K562 (cell line): ENCODE data around the gene CCDC92. TPM values are rescaled to one million over a fixed set of nuclear protein-coding genes. Genes with fewer than 3 reads are reported as not detected.

Experiments
- ATAC-seq: fragments of 200-7000 bp; cut with Tn5 transposase; 3 replicates; pipeline ENCODE4 v1.9.1; 2020; ENCODE audit warnings: moderate library complexity
- BruUV-seq: library from RNA; stranded (reverse); fragments of 400-500 nt; replicated peaks from 2 replicates; lab custom pipeline; 2021; lab: Mats Ljungman, UMichigan
- CTCF ChIA-PET: fragments of 300-600 bp; formaldehyde crosslinking; extraction: SDS; loops from one replicate; lab custom pipeline; 2021; ENCODE audit warnings: low intra/inter-chr PET ratio; lab: Yijun Ruan, JAX
- POLR2A ChIA-PET: fragments of 300-600, 350-650 bp; sonication (Branson Sonifier 250); formaldehyde crosslinking; extraction: SDS; loops from one replicate; lab custom pipeline; 2021; ENCODE audit warnings: antibody characterized with exemption, inconsistent platforms; lab: Yijun Ruan, JAX
- DNase-seq, 4 experiments: peaks; one replicate each; pipeline versions ENCODE4 v3.0.0 to v3.0.0-alpha.2; 2011 to 2018; ENCODE audit warnings: low spot score in 3 of 4, mixed read lengths in 3 of 4; ENCODE audit errors: extremely low read depth in 1 of 4
- FAIRE-seq: peaks from 2 replicates; lab custom pipeline; 2011; peaks lifted over from hg19 to GRCh38; lab: Jason Lieb, UNC
- H2AFZ ChIP-seq: 2 replicates; pipeline ENCODE4 v1.6.0; 2011; ENCODE audit warnings: low read depth, low read length, control low read depth, inconsistent platforms
- H3K27ac ChIP-seq: fragments of 200-600 bp; 3 replicates; pipeline ENCODE4 v1.8.0; 2011; ENCODE audit warnings: low read depth, mild to moderate bottlenecking, control low read depth, inconsistent platforms, low read length, moderate library complexity, mixed read lengths; ENCODE audit errors: extremely low read depth
- H3K27me3 ChIP-seq, 2 experiments: fragments of 300-600 bp in 1 of 2; 2 replicates in 1 of 2; 3 replicates in 1 of 2; pipeline versions ENCODE4 v1.6.0 to v1.8.0; 2011; ENCODE audit warnings: inconsistent platforms in 2 of 2, low read length in 2 of 2, mild to moderate bottlenecking in 1 of 2, mixed read lengths in 1 of 2, moderate library complexity in 1 of 2; ENCODE audit not compliant: control insufficient read depth in 2 of 2, insufficient read depth in 2 of 2
- H3K36me3 ChIP-seq: fragments of 300-600 bp; 3 replicates; pipeline ENCODE4 v1.8.0; 2011; ENCODE audit warnings: mild to moderate bottlenecking, low read length, inconsistent platforms; ENCODE audit not compliant: control insufficient read depth, insufficient read depth
- H3K4me1 ChIP-seq, 2 experiments: fragments of 200-600 bp in 1 of 2; replicated peaks in 1 of 2; 2 replicates in 1 of 2; 3 replicates in 1 of 2; pipeline versions ENCODE4 v1.5.1 to v1.8.0; 2011; ENCODE audit warnings: inconsistent platforms in 2 of 2, low read length in 2 of 2, mild to moderate bottlenecking in 1 of 2, mixed read lengths in 1 of 2, moderate library complexity in 1 of 2; ENCODE audit not compliant: control insufficient read depth in 2 of 2, insufficient read depth in 2 of 2
- H3K4me2 ChIP-seq: 2 replicates; pipeline ENCODE4 v1.6.1; 2011; ENCODE audit warnings: low read length, control low read depth, inconsistent platforms, mixed read lengths; ENCODE audit not compliant: insufficient read depth
- H3K4me3 ChIP-seq: fragments of 200-600 bp; sonication (generic), shearing (Covaris generic); 2 replicates; pipeline ENCODE4 v1.5.1; 2016; ENCODE audit warnings: control low read depth, inconsistent platforms
- H3K79me2 ChIP-seq: fragments of 200-600 bp; 3 replicates; pipeline ENCODE4 v1.8.0; 2011; ENCODE audit warnings: low read length, inconsistent platforms; ENCODE audit not compliant: control insufficient read depth, insufficient read depth
- H3K9ac ChIP-seq, 2 experiments: 2 replicates each; pipeline versions ENCODE4 v1.6.0 to v1.6.1; 2011; ENCODE audit warnings: low read depth in 2 of 2, low read length in 2 of 2, control low read depth in 1 of 2, inconsistent platforms in 1 of 2, mild to moderate bottlenecking in 1 of 2, mixed read lengths in 1 of 2; ENCODE audit not compliant: insufficient read depth in 1 of 2
- H3K9me1 ChIP-seq: one replicate; pipeline ENCODE4 v1.6.0; 2011; ENCODE audit warnings: inconsistent platforms, mild to moderate bottlenecking, low read length, moderate library complexity; ENCODE audit not compliant: control insufficient read depth, insufficient read depth
- H3K9me3 ChIP-seq: replicated peaks from 2 replicates; pipeline ENCODE4 v1.5.1; 2011; ENCODE audit warnings: low read depth, low read length, inconsistent platforms; ENCODE audit not compliant: control insufficient read depth, insufficient read depth
- H4K20me1 ChIP-seq: replicated peaks from 2 replicates; pipeline ENCODE4 v1.6.1; 2011; ENCODE audit warnings: low read length, inconsistent platforms, mixed read lengths; ENCODE audit not compliant: control insufficient read depth, insufficient read depth
- ARID1B ChIP-seq: fragments of 450-650 bp; IDR thresholded peaks from 2 replicates; pipeline ENCODE4 v1.6.1; 2016; ENCODE audit warnings: antibody characterized with exemption, mild to moderate bottlenecking, inconsistent platforms
- CBFA2T3 ChIP-seq: fragments of 450-650 bp; IDR thresholded peaks from 2 replicates; pipeline ENCODE4 v1.6.1; 2017
- CEBPG ChIP-seq, 3 experiments: fragments of 200-800 bp in 1 of 3; sonication (Bioruptor generic) in 1 of 3; sonication (generic) in 1 of 3; formaldehyde crosslinking in 1 of 3; IDR thresholded peaks in 2 of 3; conservative IDR thresholded peaks in 1 of 3; 2 replicates each; pipeline versions ENCODE4 v1.6.1 to v1.8.0; 2016 to 2022; ENCODE audit warnings: missing compliant biosample characterization in 2 of 3, missing genetic modification characterization in 2 of 3, mild to moderate bottlenecking in 1 of 3, missing genetic modification reagents in 1 of 3
- RCOR1 ChIP-seq, 2 experiments: IDR thresholded peaks; 2 replicates each; pipeline ENCODE4 v1.6.1; 2012; ENCODE audit warnings: low read depth in 2 of 2, low read length in 2 of 2, borderline replicate concordance in 1 of 2, improper control_type of control experiment in 1 of 2
- ZNF133 ChIP-seq: fragments of 250-450 bp; sonication (Bioruptor Pico); IDR thresholded peaks from 2 replicates; pipeline ENCODE4 v1.4.0; 2020; ENCODE audit warnings: mild to moderate bottlenecking
- WGBS: fragments of 100-300 bp; shearing (Covaris generic); methylation state at CpG from one replicate; pipeline ENCODE4 v1.1.6; 2016; ENCODE audit warnings: low coverage, mixed read lengths; ENCODE audit not compliant: insufficient coverage; ENCODE audit errors: missing lambda C conversion rate; 5-methylcytosine and 5-hydroxymethylcytosine counted together
- in situ Hi-C: fragments of 300-500 bp; cut with MboI; formaldehyde crosslinking; loops from 4 replicates; pipeline ENCODE4 v1.15.0; 2018; ENCODE audit warnings: inconsistent platforms, mixed read lengths
- intact Hi-C: fragments of 100-400 bp; cut with micrococcal nuclease; formaldehyde crosslinking; loops from 2 replicates; pipeline ENCODE4 v1.14.2; 2022
- polyA plus RNA-seq, 8 experiments: library from polyadenylated mRNA; depleted of rRNA in 4 of 8; stranded (reverse) in 5 of 8; unstranded in 3 of 8; fragments of >200 nt; fragmentation: Nextera tagmentation in 2 of 8; fragmentation: Illumina TruSeq in 1 of 8; extraction: Ambion mirVana in 2 of 8; extraction: Trizol in 1 of 8; gene quantifications; 2 replicates each; pipeline versions ENCODE4 v1.2.1 to v1.2.3, GENCODE V29; 2011 to 2014; ENCODE audit warnings: inconsistent platforms in 1 of 8, missing spikeins in 1 of 8
- total RNA-seq, 7 experiments: library from RNA; depleted of rRNA in 6 of 7; stranded (reverse); fragments of >200 nt in 6 of 7; fragmentation: Illumina TruSeq in 2 of 7; extraction: Trizol in 2 of 7; gene quantifications; 2 replicates each; pipeline versions ENCODE4 v1.2.1 to v1.2.3, GENCODE V29; 2011 to 2021; ENCODE audit warnings: low replicate concordance in 1 of 7
- TF ChIP-seq, protein P1 (sequence below): fragments of 450-650 bp; IDR thresholded peaks from 2 replicates; pipeline ENCODE4 v1.6.1; 2016; ENCODE audit warnings: mild to moderate bottlenecking, moderate library complexity

Gene CCDC92
- total and polyA plus RNA-seq, 9 of the 15 experiments (the other 6 are each of a cell fraction or from before 2014, with no cell fraction given): 0.27 to 5.9 (median 2.1) TPM

DNA sequence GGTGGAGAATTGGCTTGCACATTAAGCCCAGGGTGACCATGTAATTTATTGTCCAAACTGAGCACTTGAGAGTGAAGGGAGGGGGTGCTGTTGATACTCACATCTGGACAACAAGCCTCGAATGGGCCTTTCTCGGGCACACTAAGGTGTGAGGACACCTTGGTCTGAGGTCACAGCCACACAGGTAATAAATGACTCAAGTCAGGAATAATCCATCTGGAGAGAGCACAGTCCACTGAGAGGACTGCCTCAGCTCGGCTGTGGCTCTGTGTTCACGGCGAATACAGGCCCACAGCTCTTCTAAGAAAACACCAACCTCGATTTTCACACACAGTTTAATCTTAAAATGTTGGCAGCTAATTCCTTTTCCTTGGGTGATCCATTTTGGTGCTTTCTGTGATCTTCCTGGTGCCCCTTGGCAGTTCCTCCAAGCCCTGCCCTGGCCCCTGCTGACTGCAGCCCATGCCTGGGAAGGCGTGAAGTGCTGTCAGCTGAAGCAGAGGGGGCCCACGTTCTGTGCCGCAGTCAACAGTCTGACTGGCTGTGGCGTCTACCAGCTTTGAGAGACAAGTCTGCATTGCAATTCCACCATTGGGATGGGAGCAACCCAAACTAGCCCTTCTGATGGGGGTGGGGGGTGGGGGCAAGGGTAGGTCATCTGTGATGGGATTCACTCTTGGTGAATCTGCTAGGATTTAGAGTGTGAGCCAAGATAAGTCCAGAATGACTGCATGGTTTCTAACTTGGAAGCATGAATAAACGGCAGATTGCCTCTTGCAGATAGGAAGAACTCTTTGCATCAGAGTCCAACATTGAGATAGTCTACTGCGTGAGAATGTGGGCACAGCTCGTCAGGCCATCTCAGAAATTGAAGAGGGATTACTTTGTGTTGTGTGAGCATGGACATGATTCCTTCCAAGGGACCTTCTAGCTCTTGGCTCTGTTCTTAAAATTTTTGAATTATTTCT lies 43.1 kb upstream of the CCDC92 start:
- H3K4me3 ChIP-seq: no peak overlapping the region
- 56% methylated on average over 13 of the region's 13 CpGs for WGBS
- H3K36me3 ChIP-seq: peaks cover 27% of the 10 kb centered on the region
- H3K9me3 ChIP-seq: no peaks in the 10 kb centered on the region
- H3K9ac ChIP-seq: no peak overlapping the region
- peaks cover 0 to 5% of the 10 kb centered on the region in 2 experiments; a peak in 2 of 5 replicates for H3K4me1 ChIP-seq
- intact Hi-C loops: no loop called here
- DNase-seq (no peak), FAIRE-seq (no peak), ATAC-seq (peak; percentile 57)
- H3K9me1 ChIP-seq: no peaks in the 10 kb centered on the region
- in situ Hi-C loops: no loop called here
- POLR2A ChIA-PET: interaction anchor here (0.5 to 1.4 kb wide), 7 partner anchors 9 to 394 kb away, joined by 3 to 5 read pairs (median 3); no protein-coding TSS in a partner anchor
- no peak overlapping the region for H3K4me2 ChIP-seq
- CTCF ChIA-PET: no interaction called here
- no peaks in the 10 kb centered on the region for H3K79me2 ChIP-seq
- no peaks in the 10 kb centered on the region for H3K27me3 ChIP-seq
- H4K20me1 ChIP-seq: no peaks in the 10 kb centered on the region
- no peak overlapping the region for H2AFZ ChIP-seq
- no TSS peak for BruUV-seq
- H3K27ac ChIP-seq: no peak overlapping the region
- TF ChIP-seq ZNF133 (no peak), CBFA2T3 (peak; percentile 35; the same call in 1 of the 2 replicates), CEBPG (CRISPR knock-in tag; IDR thresholded peaks at IDR 0.05) (peak; percentile 77), CEBPG (tag; conservative IDR thresholded peaks at IDR 0.05 in 1 of 2, IDR thresholded peaks at IDR 0.05 in 1 of 2) (0 out of 4 replicates have a peak, but pooled peaks of 1 of the 2 experiments have one; percentile 27), ARID1B (0 out of 2 replicates have a peak, but pooled peaks have one; percentile 21), RCOR1 (IDR thresholded peaks at IDR 0.05; ENCODE audit: borderline replicate concordance in 1 of 2, low read depth in 2 of 2, low read length in 2 of 2) (peak in 1 of 2 experiments; percentile 59; a peak in 1 of 4 replicates)
- TF ChIP-seq, protein P1, sequence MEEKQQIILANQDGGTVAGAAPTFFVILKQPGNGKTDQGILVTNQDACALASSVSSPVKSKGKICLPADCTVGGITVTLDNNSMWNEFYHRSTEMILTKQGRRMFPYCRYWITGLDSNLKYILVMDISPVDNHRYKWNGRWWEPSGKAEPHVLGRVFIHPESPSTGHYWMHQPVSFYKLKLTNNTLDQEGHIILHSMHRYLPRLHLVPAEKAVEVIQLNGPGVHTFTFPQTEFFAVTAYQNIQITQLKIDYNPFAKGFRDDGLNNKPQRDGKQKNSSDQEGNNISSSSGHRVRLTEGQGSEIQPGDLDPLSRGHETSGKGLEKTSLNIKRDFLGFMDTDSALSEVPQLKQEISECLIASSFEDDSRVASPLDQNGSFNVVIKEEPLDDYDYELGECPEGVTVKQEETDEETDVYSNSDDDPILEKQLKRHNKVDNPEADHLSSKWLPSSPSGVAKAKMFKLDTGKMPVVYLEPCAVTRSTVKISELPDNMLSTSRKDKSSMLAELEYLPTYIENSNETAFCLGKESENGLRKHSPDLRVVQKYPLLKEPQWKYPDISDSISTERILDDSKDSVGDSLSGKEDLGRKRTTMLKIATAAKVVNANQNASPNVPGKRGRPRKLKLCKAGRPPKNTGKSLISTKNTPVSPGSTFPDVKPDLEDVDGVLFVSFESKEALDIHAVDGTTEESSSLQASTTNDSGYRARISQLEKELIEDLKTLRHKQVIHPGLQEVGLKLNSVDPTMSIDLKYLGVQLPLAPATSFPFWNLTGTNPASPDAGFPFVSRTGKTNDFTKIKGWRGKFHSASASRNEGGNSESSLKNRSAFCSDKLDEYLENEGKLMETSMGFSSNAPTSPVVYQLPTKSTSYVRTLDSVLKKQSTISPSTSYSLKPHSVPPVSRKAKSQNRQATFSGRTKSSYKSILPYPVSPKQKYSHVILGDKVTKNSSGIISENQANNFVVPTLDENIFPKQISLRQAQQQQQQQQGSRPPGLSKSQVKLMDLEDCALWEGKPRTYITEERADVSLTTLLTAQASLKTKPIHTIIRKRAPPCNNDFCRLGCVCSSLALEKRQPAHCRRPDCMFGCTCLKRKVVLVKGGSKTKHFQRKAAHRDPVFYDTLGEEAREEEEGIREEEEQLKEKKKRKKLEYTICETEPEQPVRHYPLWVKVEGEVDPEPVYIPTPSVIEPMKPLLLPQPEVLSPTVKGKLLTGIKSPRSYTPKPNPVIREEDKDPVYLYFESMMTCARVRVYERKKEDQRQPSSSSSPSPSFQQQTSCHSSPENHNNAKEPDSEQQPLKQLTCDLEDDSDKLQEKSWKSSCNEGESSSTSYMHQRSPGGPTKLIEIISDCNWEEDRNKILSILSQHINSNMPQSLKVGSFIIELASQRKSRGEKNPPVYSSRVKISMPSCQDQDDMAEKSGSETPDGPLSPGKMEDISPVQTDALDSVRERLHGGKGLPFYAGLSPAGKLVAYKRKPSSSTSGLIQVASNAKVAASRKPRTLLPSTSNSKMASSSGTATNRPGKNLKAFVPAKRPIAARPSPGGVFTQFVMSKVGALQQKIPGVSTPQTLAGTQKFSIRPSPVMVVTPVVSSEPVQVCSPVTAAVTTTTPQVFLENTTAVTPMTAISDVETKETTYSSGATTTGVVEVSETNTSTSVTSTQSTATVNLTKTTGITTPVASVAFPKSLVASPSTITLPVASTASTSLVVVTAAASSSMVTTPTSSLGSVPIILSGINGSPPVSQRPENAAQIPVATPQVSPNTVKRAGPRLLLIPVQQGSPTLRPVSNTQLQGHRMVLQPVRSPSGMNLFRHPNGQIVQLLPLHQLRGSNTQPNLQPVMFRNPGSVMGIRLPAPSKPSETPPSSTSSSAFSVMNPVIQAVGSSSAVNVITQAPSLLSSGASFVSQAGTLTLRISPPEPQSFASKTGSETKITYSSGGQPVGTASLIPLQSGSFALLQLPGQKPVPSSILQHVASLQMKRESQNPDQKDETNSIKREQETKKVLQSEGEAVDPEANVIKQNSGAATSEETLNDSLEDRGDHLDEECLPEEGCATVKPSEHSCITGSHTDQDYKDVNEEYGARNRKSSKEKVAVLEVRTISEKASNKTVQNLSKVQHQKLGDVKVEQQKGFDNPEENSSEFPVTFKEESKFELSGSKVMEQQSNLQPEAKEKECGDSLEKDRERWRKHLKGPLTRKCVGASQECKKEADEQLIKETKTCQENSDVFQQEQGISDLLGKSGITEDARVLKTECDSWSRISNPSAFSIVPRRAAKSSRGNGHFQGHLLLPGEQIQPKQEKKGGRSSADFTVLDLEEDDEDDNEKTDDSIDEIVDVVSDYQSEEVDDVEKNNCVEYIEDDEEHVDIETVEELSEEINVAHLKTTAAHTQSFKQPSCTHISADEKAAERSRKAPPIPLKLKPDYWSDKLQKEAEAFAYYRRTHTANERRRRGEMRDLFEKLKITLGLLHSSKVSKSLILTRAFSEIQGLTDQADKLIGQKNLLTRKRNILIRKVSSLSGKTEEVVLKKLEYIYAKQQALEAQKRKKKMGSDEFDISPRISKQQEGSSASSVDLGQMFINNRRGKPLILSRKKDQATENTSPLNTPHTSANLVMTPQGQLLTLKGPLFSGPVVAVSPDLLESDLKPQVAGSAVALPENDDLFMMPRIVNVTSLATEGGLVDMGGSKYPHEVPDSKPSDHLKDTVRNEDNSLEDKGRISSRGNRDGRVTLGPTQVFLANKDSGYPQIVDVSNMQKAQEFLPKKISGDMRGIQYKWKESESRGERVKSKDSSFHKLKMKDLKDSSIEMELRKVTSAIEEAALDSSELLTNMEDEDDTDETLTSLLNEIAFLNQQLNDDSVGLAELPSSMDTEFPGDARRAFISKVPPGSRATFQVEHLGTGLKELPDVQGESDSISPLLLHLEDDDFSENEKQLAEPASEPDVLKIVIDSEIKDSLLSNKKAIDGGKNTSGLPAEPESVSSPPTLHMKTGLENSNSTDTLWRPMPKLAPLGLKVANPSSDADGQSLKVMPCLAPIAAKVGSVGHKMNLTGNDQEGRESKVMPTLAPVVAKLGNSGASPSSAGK: 0 out of 2 replicates have a peak, but pooled peaks have one; percentile 9
